Hepatocyte (in vitro differentiated cells): ENCODE data around the gene LRMDA.

Experiments used
- CTCF ChIP-seq: fragments of 200-600 bp; sonication (generic); IDR thresholded peaks from 2 replicates; pipeline ENCODE4 v1.5.1; 2016; ENCODE audit warnings: antibody characterized with exemption, mild to moderate bottlenecking; ENCODE audit not compliant: poor library complexity
- EZH2 ChIP-seq: fragments of 200-600 bp; sonication (generic); IDR thresholded peaks from 2 replicates; pipeline ENCODE4 v1.6.1; 2016; ENCODE audit warnings: antibody characterized with exemption, mild to moderate bottlenecking, borderline replicate concordance
- EZH2phosphoT487 ChIP-seq: fragments of 200-600 bp; sonication (generic); IDR thresholded peaks from one replicate; pipeline ENCODE4 v1.6.1; 2018; ENCODE audit warnings: antibody characterized with exemption, mild to moderate bottlenecking, low read depth, moderate library complexity; ENCODE audit not compliant: unreplicated experiment, severe bottlenecking

GRCh38 chr10:75425291-75426079 is 5.9 kb upstream of the LRMDA start:
- TF ChIP-seq CTCF (no peak), EZH2 (no peak), EZH2phosphoT487 (no peak)
